ENCODE measurements around the gene BMPR1B. TPM values are rescaled to one million over a fixed set of nuclear protein-coding genes. Genes with fewer than 3 reads are reported as not detected.

The BMPR1B gene
- total and polyA plus RNA-seq, 2 experiments from 2014 or later = 1.6 to 3.3 TPM

DNA sequence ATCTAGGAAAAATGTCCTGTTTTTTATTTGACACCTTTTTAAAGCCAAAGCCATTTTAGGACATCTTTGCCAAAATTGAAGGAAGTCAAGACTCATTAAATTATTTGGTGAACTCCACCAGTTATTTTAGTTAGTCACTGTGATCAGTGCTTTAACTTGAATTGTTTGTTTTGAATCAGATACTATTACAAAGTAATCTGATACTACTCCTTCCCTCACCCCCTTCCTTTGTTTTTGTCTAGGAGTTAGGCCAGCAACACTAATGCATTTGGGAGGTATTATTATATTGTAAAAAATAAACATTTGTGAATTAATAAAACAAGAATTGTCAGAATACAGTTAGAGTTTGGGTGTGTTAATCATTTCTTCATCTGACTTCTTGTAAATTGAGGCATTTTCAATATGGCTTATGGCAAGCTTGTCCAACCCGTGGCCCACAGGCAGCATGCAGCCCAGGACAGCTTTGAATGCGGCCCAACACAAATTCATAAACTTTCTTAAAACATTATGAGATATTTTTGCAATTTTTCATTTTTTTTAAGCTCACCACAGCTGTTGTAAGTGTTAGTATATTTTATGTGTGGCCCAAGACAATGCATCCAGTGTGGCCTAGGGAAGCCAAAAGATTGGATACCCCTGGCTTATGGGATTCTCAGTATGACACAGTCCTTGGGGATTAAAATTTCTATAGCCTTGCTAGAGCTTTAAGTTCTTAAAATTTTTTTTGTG, 182.2 kb downstream of the BMPR1B start:
- no peak for DNase-seq (ENCODE audit: low spot score)
- TF ChIP-seq EZH2phosphoT487 (IDR thresholded peaks at IDR 0.05; ENCODE audit: low read depth, severe bottlenecking, unreplicated experiment) = no peak
- no peak for TF ChIP-seq EZH2 (IDR thresholded peaks at IDR 0.05; ENCODE audit: borderline replicate concordance)
- TF ChIP-seq, protein P1, sequence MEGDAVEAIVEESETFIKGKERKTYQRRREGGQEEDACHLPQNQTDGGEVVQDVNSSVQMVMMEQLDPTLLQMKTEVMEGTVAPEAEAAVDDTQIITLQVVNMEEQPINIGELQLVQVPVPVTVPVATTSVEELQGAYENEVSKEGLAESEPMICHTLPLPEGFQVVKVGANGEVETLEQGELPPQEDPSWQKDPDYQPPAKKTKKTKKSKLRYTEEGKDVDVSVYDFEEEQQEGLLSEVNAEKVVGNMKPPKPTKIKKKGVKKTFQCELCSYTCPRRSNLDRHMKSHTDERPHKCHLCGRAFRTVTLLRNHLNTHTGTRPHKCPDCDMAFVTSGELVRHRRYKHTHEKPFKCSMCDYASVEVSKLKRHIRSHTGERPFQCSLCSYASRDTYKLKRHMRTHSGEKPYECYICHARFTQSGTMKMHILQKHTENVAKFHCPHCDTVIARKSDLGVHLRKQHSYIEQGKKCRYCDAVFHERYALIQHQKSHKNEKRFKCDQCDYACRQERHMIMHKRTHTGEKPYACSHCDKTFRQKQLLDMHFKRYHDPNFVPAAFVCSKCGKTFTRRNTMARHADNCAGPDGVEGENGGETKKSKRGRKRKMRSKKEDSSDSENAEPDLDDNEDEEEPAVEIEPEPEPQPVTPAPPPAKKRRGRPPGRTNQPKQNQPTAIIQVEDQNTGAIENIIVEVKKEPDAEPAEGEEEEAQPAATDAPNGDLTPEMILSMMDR (IDR thresholded peaks at IDR 0.05; ENCODE audit: poor library complexity) = no peak
- Histone ChIP-seq H3K9me2 (replicated peaks; ENCODE audit: insufficient read depth) (no peaks in the 10 kb centered on the region), H2AFZ (no peak overlapping the region), H3K79me2 (no peaks in the 10 kb centered on the region), H3K9me3 (ENCODE audit: low read depth) (no peaks in the 10 kb centered on the region), H3K4me3 (no peak overlapping the region), H4K20me1 (ENCODE audit: insufficient read depth, poor library complexity, severe bottlenecking) (no peaks in the 10 kb centered on the region), H3K4me1 (ENCODE audit: insufficient read depth) (no peaks in the 10 kb centered on the region), H3K4me2 (no peak overlapping the region), H3K27me3 (no peaks in the 10 kb centered on the region), H3K36me3 (replicated peaks; ENCODE audit: insufficient read depth, low read depth) (no peaks in the 10 kb centered on the region), H3K27ac (no peak overlapping the region)
- WGBS (ENCODE audit: low lambda C conversion rate, missing lambda C conversion rate) = 82% methylated on average over 2 of the region's 2 CpGs

DNA sequence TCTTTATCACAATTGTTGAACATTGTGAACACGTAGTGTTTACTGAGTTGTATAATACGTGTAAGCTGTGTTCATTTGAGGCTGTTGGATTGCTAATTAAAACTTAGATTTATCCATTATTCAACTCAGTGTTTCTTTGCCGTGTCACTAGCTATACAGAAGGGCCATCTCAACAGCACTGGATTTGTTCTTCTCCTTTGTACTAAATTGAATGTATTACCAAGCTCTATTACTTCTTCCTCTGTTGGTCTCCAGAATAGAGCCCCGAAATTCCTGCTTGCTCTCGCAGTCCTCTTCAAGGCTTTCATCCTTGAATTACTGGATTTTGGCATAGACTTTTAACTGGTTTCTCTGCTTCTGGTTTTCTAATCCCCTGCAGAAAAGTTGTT, 182.8 kb downstream of the BMPR1B start:
- no peak overlapping the region for H3K4me3 ChIP-seq
- TF ChIP-seq EZH2 (IDR thresholded peaks at IDR 0.05; ENCODE audit: borderline replicate concordance) (no peak), EZH2phosphoT487 (IDR thresholded peaks at IDR 0.05; ENCODE audit: low read depth, severe bottlenecking, unreplicated experiment) (no peak)
- TF ChIP-seq, protein P1 (IDR thresholded peaks at IDR 0.05; ENCODE audit: poor library complexity) = no peak
- H3K36me3 ChIP-seq (replicated peaks; ENCODE audit: insufficient read depth, low read depth) = no peaks in the 10 kb centered on the region
- no peaks in the 10 kb centered on the region for H3K4me1 ChIP-seq (ENCODE audit: insufficient read depth)
- no peaks in the 10 kb centered on the region for H3K9me3 ChIP-seq (ENCODE audit: low read depth)
- H3K9me2 ChIP-seq (replicated peaks; ENCODE audit: insufficient read depth) = no peaks in the 10 kb centered on the region
- H3K4me2 ChIP-seq = no peak overlapping the region
- no peaks in the 10 kb centered on the region for H3K79me2 ChIP-seq
- DNase-seq (ENCODE audit: low spot score) = no peak
- no peaks in the 10 kb centered on the region for H4K20me1 ChIP-seq (ENCODE audit: insufficient read depth, poor library complexity, severe bottlenecking)
- H2AFZ ChIP-seq = no peak overlapping the region
- H3K27me3 ChIP-seq = no peaks in the 10 kb centered on the region
- no peak overlapping the region for H3K27ac ChIP-seq
- WGBS (ENCODE audit: low lambda C conversion rate, missing lambda C conversion rate) = 92% methylated on average over 5 of the region's 5 CpGs

DNA sequence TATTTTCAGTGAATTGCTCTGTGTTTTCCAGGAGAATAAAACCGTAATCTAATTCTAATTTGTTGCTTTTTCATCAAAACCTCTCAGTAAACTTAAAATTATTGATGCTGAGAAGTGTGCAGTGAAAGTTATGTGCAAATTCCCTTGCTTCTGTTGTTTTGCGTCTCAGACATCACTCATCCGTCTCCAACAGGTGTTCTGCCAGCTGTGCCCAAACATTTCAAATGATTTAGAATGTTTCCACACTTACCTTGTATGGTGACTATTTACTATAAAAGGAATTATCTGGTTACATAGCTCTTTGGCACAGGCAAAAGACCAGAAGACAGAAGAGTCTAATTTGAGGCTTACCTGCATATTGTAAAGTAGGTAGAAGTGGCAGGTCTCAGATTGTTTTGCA, 184.0 kb downstream of the BMPR1B start:
- no peaks in the 10 kb centered on the region for H4K20me1 ChIP-seq (ENCODE audit: insufficient read depth, poor library complexity, severe bottlenecking)
- H3K27ac ChIP-seq = no peak overlapping the region
- H3K79me2 ChIP-seq = no peaks in the 10 kb centered on the region
- no peak overlapping the region for H2AFZ ChIP-seq
- no peaks in the 10 kb centered on the region for H3K9me3 ChIP-seq (ENCODE audit: low read depth)
- no peak for DNase-seq (ENCODE audit: low spot score)
- H3K4me3 ChIP-seq = no peak overlapping the region
- H3K27me3 ChIP-seq = no peaks in the 10 kb centered on the region
- no peaks in the 10 kb centered on the region for H3K36me3 ChIP-seq (replicated peaks; ENCODE audit: insufficient read depth, low read depth)
- H3K4me1 ChIP-seq (ENCODE audit: insufficient read depth) = no peaks in the 10 kb centered on the region
- WGBS (ENCODE audit: low lambda C conversion rate, missing lambda C conversion rate) = 93% methylated on average over 3 of the region's 3 CpGs
- H3K9me2 ChIP-seq (replicated peaks; ENCODE audit: insufficient read depth) = no peaks in the 10 kb centered on the region
- TF ChIP-seq EZH2 (IDR thresholded peaks at IDR 0.05; ENCODE audit: borderline replicate concordance) (no peak), EZH2phosphoT487 (IDR thresholded peaks at IDR 0.05; ENCODE audit: low read depth, severe bottlenecking, unreplicated experiment) (no peak)
- TF ChIP-seq, protein P1 (IDR thresholded peaks at IDR 0.05; ENCODE audit: poor library complexity) = no peak
- H3K4me2 ChIP-seq = no peak overlapping the region

Data from hepatocyte (in vitro differentiated cells).